Measurements from ENCODE around the gene CCDC187. TPM values are rescaled to one million over a fixed set of nuclear protein-coding genes. Genes with fewer than 3 reads are reported as not detected.

The CCDC187 gene
- total RNA-seq, 6 experiments from 2014 or later = 0.09 to 0.80 (median 0.62) TPM; not detected in 3

- WGBS (ENCODE audit: insufficient coverage, low coverage, low lambda C conversion rate, missing lambda C conversion rate) = no CpG with 5 or more reads among the region's 88 CpGs
- Histone ChIP-seq H3K4me1 (no peaks in the 10 kb centered on the region), H3K27ac (peak within 1 kb of the TSS; percentile 40 to 57 (median 40)), H3K9me3 (no peaks in the 10 kb centered on the region), H3K27me3 (no peaks in the 10 kb centered on the region), H3K4me3 (peak within 1 kb of the TSS; percentile 43 to 49 (median 46)), H3K36me3 (no peaks in the 10 kb centered on the region)
- peak in 1 of 3 donors; percentile 65 for DNase-seq
- peak; percentile 21 to 65 (median 48) for ATAC-seq
- no peak for TF ChIP-seq CTCF (IDR thresholded peaks at IDR 0.05)
- TF ChIP-seq POLR2A (IDR thresholded peaks at IDR 0.05) = peak; percentile 39
- intact Hi-C loops (cut with DNase I) = no loop called here
These were observed 23.5 kb upstream of the CCDC187 start, which contains the start of gene GPSM1 for GRCh38 chr9:136327304-136327974. TSS of gene GPSM1 (plus strand) at chr9:136327539. CDS start at chr9:136327696, 157 bp downstream.

- no peaks in the 10 kb centered on the region for H3K9me3 ChIP-seq
- DNase-seq (no peak), ATAC-seq (no peak)
- H3K4me3 ChIP-seq = peak overlapping the region in 1 of 3 donors; percentile 46
- TF ChIP-seq CTCF (IDR thresholded peaks at IDR 0.05) (no peak), POLR2A (IDR thresholded peaks at IDR 0.05) (no peak)
- H3K27ac ChIP-seq = peak overlapping the region; percentile 40 to 57 (median 40)
- no peaks in the 10 kb centered on the region for H3K4me1 ChIP-seq
- no peaks in the 10 kb centered on the region for H3K27me3 ChIP-seq
- no peaks in the 10 kb centered on the region for H3K36me3 ChIP-seq
- intact Hi-C loops (cut with DNase I) = no loop called here
- WGBS (ENCODE audit: insufficient coverage, low coverage, low lambda C conversion rate, missing lambda C conversion rate) = 0% methylated on average over 1 of the region's 17 CpGs
These were observed 22.9 kb upstream of the CCDC187 start for GRCh38 chr9:136326761-136327303.

- Histone ChIP-seq H3K27ac (peak overlapping the region; percentile 40 to 57 (median 40)), H3K27me3 (no peaks in the 10 kb centered on the region), H3K4me1 (no peaks in the 10 kb centered on the region), H3K9me3 (no peaks in the 10 kb centered on the region), H3K4me3 (no peak overlapping the region), H3K36me3 (no peaks in the 10 kb centered on the region)
- ATAC-seq (peak; percentile 7 to 28 (median 21)), DNase-seq (no peak)
- no CpG with 5 or more reads among the region's 28 CpGs for WGBS (ENCODE audit: insufficient coverage, low coverage, low lambda C conversion rate, missing lambda C conversion rate)
- no peak for TF ChIP-seq POLR2A (IDR thresholded peaks at IDR 0.05)
- TF ChIP-seq CTCF (IDR thresholded peaks at IDR 0.05) = no peak
- intact Hi-C loops (cut with DNase I) = no loop called here
These were observed 22.3 kb upstream of the CCDC187 start for GRCh38 chr9:136326061-136326760.

- no peak overlapping the region for H3K27ac ChIP-seq
- no peaks in the 10 kb centered on the region for H3K9me3 ChIP-seq
- DNase-seq = no peak
- no peaks in the 10 kb centered on the region for H3K27me3 ChIP-seq
- H3K36me3 ChIP-seq = no peaks in the 10 kb centered on the region
- 80% methylated on average over 1 of the region's 13 CpGs for WGBS (ENCODE audit: insufficient coverage, low coverage, low lambda C conversion rate, missing lambda C conversion rate)
- no peaks in the 10 kb centered on the region for H3K4me1 ChIP-seq
- no peak for TF ChIP-seq CTCF (IDR thresholded peaks at IDR 0.05)
- TF ChIP-seq POLR2A (IDR thresholded peaks at IDR 0.05) = no peak
- intact Hi-C loops (cut with DNase I) = no loop called here
- no peak for ATAC-seq
- H3K4me3 ChIP-seq = no peak overlapping the region
These were observed 21.5 kb upstream of the CCDC187 start for GRCh38 chr9:136325358-136325757.

All from right lobe of liver (tissue), 6 donors.